Stimulated activated CD8-positive, alpha-beta memory T cell treated with anti-CD3 and anti-CD28 coated beads, Interleukin-12 subunit alpha, Interleukin-12 subunit beta, amount 100 ng/mL, for 24 hours (primary cell): ENCODE data around the gene MYO5C.

Experiments
- DNase-seq: peaks from one replicate; pipeline ENCODE4 v3.0.0-alpha.2; 2020; ENCODE audit errors: extremely low read depth

MYO5C gene

GRCh38 chr15:52207191-52207590, 88.4 kb downstream of the MYO5C start:
- DNase-seq: no peak

GRCh38 chr15:52206446-52206845, 89.2 kb downstream of the MYO5C start:
- no peak for DNase-seq

GRCh38 chr15:52204657-52205056, 90.9 kb downstream of the MYO5C start:
- no peak for DNase-seq

- DNase-seq: no peak
Measured at GRCh38 chr15:52200831-52201365, 94.7 kb downstream of the MYO5C start.

GRCh38 chr15:52199271-52199670, 96.3 kb downstream of the MYO5C start:
- no peak for DNase-seq

- DNase-seq: no peak
Measured at GRCh38 chr15:52196891-52197290, 98.7 kb downstream of the MYO5C start.

- no peak for DNase-seq
Measured at GRCh38 chr15:52193791-52194190, 101.8 kb downstream of the MYO5C start.

GRCh38 chr15:52193321-52193720, 102.3 kb downstream of the MYO5C start:
- no peak for DNase-seq

- DNase-seq: no peak
Measured at GRCh38 chr15:52191207-52191606, 104.4 kb downstream of the MYO5C start, which contains the start of gene GNB5. Gene GNB5, minus strand, starts transcription at chr15:52191392. Its CDS starts 6,716 bp downstream, at chr15:52184676.

- DNase-seq: no peak
Measured at GRCh38 chr15:52186651-52187486, 108.7 kb downstream of the MYO5C start.

GRCh38 chr15:52185151-52185561, 110.4 kb downstream of the MYO5C start:
- DNase-seq: no peak

GRCh38 chr15:52184721-52185120, 110.9 kb downstream of the MYO5C start:
- no peak for DNase-seq

GRCh38 chr15:52183562-52184173, 111.9 kb downstream of the MYO5C start:
- no peak for DNase-seq

GRCh38 chr15:52181938-52182780, 113.4 kb downstream of the MYO5C start:
- DNase-seq: no peak

GRCh38 chr15:52180851-52181450, 114.7 kb downstream of the MYO5C start:
- no peak for DNase-seq

GRCh38 chr15:52180196-52180835, 115.3 kb downstream of the MYO5C start:
- no peak for DNase-seq

GRCh38 chr15:52179278-52180195, 116.1 kb downstream of the MYO5C start:
- DNase-seq: peak; percentile 60

- no peak for DNase-seq
Measured at GRCh38 chr15:52178765-52179164, 116.8 kb downstream of the MYO5C start.

- DNase-seq: no peak
Measured at GRCh38 chr15:52172869-52173268, 122.7 kb downstream of the MYO5C start.

GRCh38 chr15:52171807-52172206, 123.8 kb downstream of the MYO5C start:
- no peak for DNase-seq
